ENCODE results near the gene PNPLA7.

- TF ChIP-seq CTCF (IDR thresholded peaks at IDR 0.05; ENCODE audit: low read depth, low read length, missing input control) = no peak
- no peak for TF ChIP-seq ZBTB33 (IDR thresholded peaks at IDR 0.05)
- TF ChIP-seq REST (IDR thresholded peaks at IDR 0.05) = no peak
- TF ChIP-seq RAD21 (IDR thresholded peaks at IDR 0.05) = no peak
- TF ChIP-seq ATF3 (IDR thresholded peaks at IDR 0.05) = no peak
- no peak for TF ChIP-seq HNF4G (IDR thresholded peaks at IDR 0.05)
- no peak for TF ChIP-seq JUND (IDR thresholded peaks at IDR 0.05)
- no peak for TF ChIP-seq TAF1 (conservative IDR thresholded peaks at IDR 0.05)
- no peak for TF ChIP-seq SP1 (IDR thresholded peaks at IDR 0.05)
- no peak for TF ChIP-seq EGR1 (IDR thresholded peaks at IDR 0.05; ENCODE audit: low read depth in 2 of 2)
These were observed 120.1 kb downstream of the PNPLA7 start for GRCh38 chr9:137429974-137430722.
